Right lobe of liver (tissue), 4 donors: Measurements from ENCODE around the gene ACTN2.

ENCODE experiments used
- POLR2A ChIP-seq: fragments of 450-650 bp; IDR thresholded peaks from one replicate; pipeline ENCODE4 v1.6.1; 2017; ENCODE audit warnings: antibody characterized with exemption, mild to moderate bottlenecking
- TF ChIP-seq, protein P1 (sequence below), 4 donors: fragments of 200-600 bp in 3 of 4; fragments of 450-650 bp in 1 of 4; IDR thresholded peaks; one replicate each; pipeline versions ENCODE4 v1.5.1 to v1.8.0; 2016 to 2022; ENCODE audit warnings: antibody characterized with exemption in 4 of 4, mild to moderate bottlenecking in 2 of 4
- donor health status: DM: no; HTN: no; CAD: no.
- donor health status: DM: no; HTN: no; CAD: no.
- donor health status: DM: no; HTN: yes; CAD: no.

DNA sequence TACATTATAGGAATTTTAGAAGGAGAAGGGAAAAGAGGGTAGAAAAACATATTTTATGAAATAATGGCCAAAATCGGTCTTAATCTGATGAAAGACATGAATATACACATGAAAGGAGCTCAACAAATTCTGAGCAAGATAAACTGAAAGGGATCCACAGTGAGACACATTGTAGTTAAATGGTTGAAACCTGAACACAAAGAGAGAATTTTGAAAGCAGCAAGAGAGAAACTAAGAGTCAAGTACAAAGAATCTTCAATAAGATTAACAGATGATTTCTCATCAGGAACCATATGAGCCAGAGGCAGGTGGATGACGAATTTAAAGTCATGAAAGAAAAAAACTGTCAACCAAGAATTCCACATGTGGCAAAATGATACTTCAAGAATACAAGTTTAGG lies 93.0 kb downstream of the ACTN2 start:
- TF ChIP-seq, protein P1, sequence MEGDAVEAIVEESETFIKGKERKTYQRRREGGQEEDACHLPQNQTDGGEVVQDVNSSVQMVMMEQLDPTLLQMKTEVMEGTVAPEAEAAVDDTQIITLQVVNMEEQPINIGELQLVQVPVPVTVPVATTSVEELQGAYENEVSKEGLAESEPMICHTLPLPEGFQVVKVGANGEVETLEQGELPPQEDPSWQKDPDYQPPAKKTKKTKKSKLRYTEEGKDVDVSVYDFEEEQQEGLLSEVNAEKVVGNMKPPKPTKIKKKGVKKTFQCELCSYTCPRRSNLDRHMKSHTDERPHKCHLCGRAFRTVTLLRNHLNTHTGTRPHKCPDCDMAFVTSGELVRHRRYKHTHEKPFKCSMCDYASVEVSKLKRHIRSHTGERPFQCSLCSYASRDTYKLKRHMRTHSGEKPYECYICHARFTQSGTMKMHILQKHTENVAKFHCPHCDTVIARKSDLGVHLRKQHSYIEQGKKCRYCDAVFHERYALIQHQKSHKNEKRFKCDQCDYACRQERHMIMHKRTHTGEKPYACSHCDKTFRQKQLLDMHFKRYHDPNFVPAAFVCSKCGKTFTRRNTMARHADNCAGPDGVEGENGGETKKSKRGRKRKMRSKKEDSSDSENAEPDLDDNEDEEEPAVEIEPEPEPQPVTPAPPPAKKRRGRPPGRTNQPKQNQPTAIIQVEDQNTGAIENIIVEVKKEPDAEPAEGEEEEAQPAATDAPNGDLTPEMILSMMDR (IDR thresholded peaks at IDR 0.05), result no peak
- TF ChIP-seq POLR2A, result no peak
